Measurements from ENCODE around the gene LIN7C. TPM values are rescaled to one million over a fixed set of nuclear protein-coding genes. Genes with fewer than 3 reads are reported as not detected.

LIN7C gene
- polyA plus RNA-seq, 4 donors: 7.3 to 29.1 (median 11.3) TPM

GRCh38 chr11:27541790-27542189 lies 35.2 kb upstream of the LIN7C start:
- Histone ChIP-seq H3K27me3 (ENCODE audit: control insufficient read depth in 3 of 3, insufficient read depth in 3 of 3, low read length in 3 of 3) (no peaks in the 10 kb centered on the region), H3K4me1 (ENCODE audit: control insufficient read depth in 3 of 3, insufficient read depth in 2 of 3, low read depth in 1 of 3, low read length in 2 of 3) (no peaks in the 10 kb centered on the region), H3K27ac (ENCODE audit: low read depth in 1 of 3, low read length in 2 of 3) (no peak overlapping the region), H3K4me3 (ENCODE audit: low read depth in 1 of 3, low read length in 3 of 3) (no peak overlapping the region), H3K9me3 (ENCODE audit: control insufficient read depth in 2 of 2, insufficient read depth in 1 of 2, low read depth in 1 of 2, low read length in 1 of 2) (no peaks in the 10 kb centered on the region), H3K36me3 (ENCODE audit: control insufficient read depth in 3 of 3, insufficient read depth in 2 of 3, low read depth in 1 of 3, low read length in 3 of 3) (no peaks in the 10 kb centered on the region)
- no peak for FAIRE-seq
- WGBS, 3 donors: 79 to 99% (median 96%) methylated on average over 2 of the region's 2 CpGs
- DNase-seq: no peak

- Histone ChIP-seq H3K9me3 (ENCODE audit: control insufficient read depth in 2 of 2, insufficient read depth in 1 of 2, low read depth in 1 of 2, low read length in 1 of 2) (no peaks in the 10 kb centered on the region), H3K27ac (ENCODE audit: low read depth in 1 of 3, low read length in 2 of 3) (no peak overlapping the region), H3K36me3 (ENCODE audit: control insufficient read depth in 3 of 3, insufficient read depth in 2 of 3, low read depth in 1 of 3, low read length in 3 of 3) (no peaks in the 10 kb centered on the region), H3K27me3 (ENCODE audit: control insufficient read depth in 3 of 3, insufficient read depth in 3 of 3, low read length in 3 of 3) (no peaks in the 10 kb centered on the region), H3K4me3 (ENCODE audit: low read depth in 1 of 3, low read length in 3 of 3) (no peak overlapping the region), H3K4me1 (ENCODE audit: control insufficient read depth in 3 of 3, insufficient read depth in 2 of 3, low read depth in 1 of 3, low read length in 2 of 3) (no peaks in the 10 kb centered on the region)
- FAIRE-seq (no peak), DNase-seq (no peak)
These were observed 33.5 kb upstream of the LIN7C start for GRCh38 chr11:27540051-27540450.

GRCh38 chr11:27535103-27535502 lies 28.5 kb upstream of the LIN7C start:
- no peak overlapping the region for H3K4me3 ChIP-seq (ENCODE audit: low read depth in 1 of 3, low read length in 3 of 3)
- WGBS, 3 donors: 93 to 97% (median 94%) methylated on average over 2 of the region's 2 CpGs
- FAIRE-seq (no peak), DNase-seq (no peak)
- H3K27me3 ChIP-seq (ENCODE audit: control insufficient read depth in 3 of 3, insufficient read depth in 3 of 3, low read length in 3 of 3): no peaks in the 10 kb centered on the region
- no peak overlapping the region for H3K27ac ChIP-seq (ENCODE audit: low read depth in 1 of 3, low read length in 2 of 3)
- no peaks in the 10 kb centered on the region for H3K4me1 ChIP-seq (ENCODE audit: control insufficient read depth in 3 of 3, insufficient read depth in 2 of 3, low read depth in 1 of 3, low read length in 2 of 3)
- no peaks in the 10 kb centered on the region for H3K9me3 ChIP-seq (ENCODE audit: control insufficient read depth in 2 of 2, insufficient read depth in 1 of 2, low read depth in 1 of 2, low read length in 1 of 2)
- H3K36me3 ChIP-seq (ENCODE audit: control insufficient read depth in 3 of 3, insufficient read depth in 2 of 3, low read depth in 1 of 3, low read length in 3 of 3): no peaks in the 10 kb centered on the region

- no peak overlapping the region for H3K27ac ChIP-seq (ENCODE audit: low read depth in 1 of 3, low read length in 2 of 3)
- no peaks in the 10 kb centered on the region for H3K9me3 ChIP-seq (ENCODE audit: control insufficient read depth in 2 of 2, insufficient read depth in 1 of 2, low read depth in 1 of 2, low read length in 1 of 2)
- H3K4me1 ChIP-seq (ENCODE audit: control insufficient read depth in 3 of 3, insufficient read depth in 2 of 3, low read depth in 1 of 3, low read length in 2 of 3): no peaks in the 10 kb centered on the region
- H3K4me3 ChIP-seq (ENCODE audit: low read depth in 1 of 3, low read length in 3 of 3): no peak overlapping the region
- no peak for DNase-seq
- FAIRE-seq: no peak
- no peaks in the 10 kb centered on the region for H3K27me3 ChIP-seq (ENCODE audit: control insufficient read depth in 3 of 3, insufficient read depth in 3 of 3, low read length in 3 of 3)
- no peaks in the 10 kb centered on the region for H3K36me3 ChIP-seq (ENCODE audit: control insufficient read depth in 3 of 3, insufficient read depth in 2 of 3, low read depth in 1 of 3, low read length in 3 of 3)
- WGBS, 3 donors: 66 to 71% (median 70%) methylated on average over 4 of the region's 4 CpGs
These were observed 26.2 kb upstream of the LIN7C start for GRCh38 chr11:27532652-27533325.

GRCh38 chr11:27528712-27529111 lies 22.1 kb upstream of the LIN7C start:
- H3K27me3 ChIP-seq (ENCODE audit: control insufficient read depth in 3 of 3, insufficient read depth in 3 of 3, low read length in 3 of 3): no peaks in the 10 kb centered on the region
- H3K9me3 ChIP-seq (ENCODE audit: control insufficient read depth in 2 of 2, insufficient read depth in 1 of 2, low read depth in 1 of 2, low read length in 1 of 2): no peaks in the 10 kb centered on the region
- H3K4me1 ChIP-seq (ENCODE audit: control insufficient read depth in 3 of 3, insufficient read depth in 2 of 3, low read depth in 1 of 3, low read length in 2 of 3): no peaks in the 10 kb centered on the region
- H3K4me3 ChIP-seq (ENCODE audit: low read depth in 1 of 3, low read length in 3 of 3): no peak overlapping the region
- DNase-seq: no peak
- no peak for FAIRE-seq
- no peak overlapping the region for H3K27ac ChIP-seq (ENCODE audit: low read depth in 1 of 3, low read length in 2 of 3)
- H3K36me3 ChIP-seq (ENCODE audit: control insufficient read depth in 3 of 3, insufficient read depth in 2 of 3, low read depth in 1 of 3, low read length in 3 of 3): no peaks in the 10 kb centered on the region

- FAIRE-seq (no peak), DNase-seq (no peak)
- Histone ChIP-seq H3K27me3 (ENCODE audit: control insufficient read depth in 3 of 3, insufficient read depth in 3 of 3, low read length in 3 of 3) (no peaks in the 10 kb centered on the region), H3K27ac (ENCODE audit: low read depth in 1 of 3, low read length in 2 of 3) (no peak overlapping the region), H3K9me3 (ENCODE audit: control insufficient read depth in 2 of 2, insufficient read depth in 1 of 2, low read depth in 1 of 2, low read length in 1 of 2) (no peaks in the 10 kb centered on the region), H3K36me3 (ENCODE audit: control insufficient read depth in 3 of 3, insufficient read depth in 2 of 3, low read depth in 1 of 3, low read length in 3 of 3) (no peaks in the 10 kb centered on the region), H3K4me3 (ENCODE audit: low read depth in 1 of 3, low read length in 3 of 3) (no peak overlapping the region), H3K4me1 (ENCODE audit: control insufficient read depth in 3 of 3, insufficient read depth in 2 of 3, low read depth in 1 of 3, low read length in 2 of 3) (no peaks in the 10 kb centered on the region)
- 86 to 93% (median 88%) methylated on average over 2 of the region's 2 CpGs for WGBS, 3 donors
These were observed 20.0 kb upstream of the LIN7C start for GRCh38 chr11:27526535-27526934.

GRCh38 chr11:27525824-27526516 lies 19.4 kb upstream of the LIN7C start:
- Histone ChIP-seq H3K27me3 (ENCODE audit: control insufficient read depth in 3 of 3, insufficient read depth in 3 of 3, low read length in 3 of 3) (no peaks in the 10 kb centered on the region), H3K4me3 (ENCODE audit: low read depth in 1 of 3, low read length in 3 of 3) (no peak overlapping the region), H3K4me1 (ENCODE audit: control insufficient read depth in 3 of 3, insufficient read depth in 2 of 3, low read depth in 1 of 3, low read length in 2 of 3) (no peaks in the 10 kb centered on the region), H3K9me3 (ENCODE audit: control insufficient read depth in 2 of 2, insufficient read depth in 1 of 2, low read depth in 1 of 2, low read length in 1 of 2) (no peaks in the 10 kb centered on the region), H3K36me3 (ENCODE audit: control insufficient read depth in 3 of 3, insufficient read depth in 2 of 3, low read depth in 1 of 3, low read length in 3 of 3) (no peaks in the 10 kb centered on the region), H3K27ac (ENCODE audit: low read depth in 1 of 3, low read length in 2 of 3) (no peak overlapping the region)
- DNase-seq: no peak
- WGBS, 3 donors: 68 to 77% (median 75%) methylated on average over 4 of the region's 4 CpGs
- no peak for FAIRE-seq

GRCh38 chr11:27524155-27524554 lies 17.6 kb upstream of the LIN7C start:
- no peak overlapping the region for H3K27ac ChIP-seq (ENCODE audit: low read depth in 1 of 3, low read length in 2 of 3)
- no peaks in the 10 kb centered on the region for H3K27me3 ChIP-seq (ENCODE audit: control insufficient read depth in 3 of 3, insufficient read depth in 3 of 3, low read length in 3 of 3)
- no peaks in the 10 kb centered on the region for H3K9me3 ChIP-seq (ENCODE audit: control insufficient read depth in 2 of 2, insufficient read depth in 1 of 2, low read depth in 1 of 2, low read length in 1 of 2)
- 73 to 81% (median 76%) methylated on average over 5 of the region's 5 CpGs for whole genome bisulfite sequencing, 3 donors
- no peaks in the 10 kb centered on the region for H3K36me3 ChIP-seq (ENCODE audit: control insufficient read depth in 3 of 3, insufficient read depth in 2 of 3, low read depth in 1 of 3, low read length in 3 of 3)
- no peak for DNase-seq
- no peak overlapping the region for H3K4me3 ChIP-seq (ENCODE audit: low read depth in 1 of 3, low read length in 3 of 3)
- FAIRE-seq: no peak
- no peaks in the 10 kb centered on the region for H3K4me1 ChIP-seq (ENCODE audit: control insufficient read depth in 3 of 3, insufficient read depth in 2 of 3, low read depth in 1 of 3, low read length in 2 of 3)

GRCh38 chr11:27520226-27520625 lies 13.7 kb upstream of the LIN7C start:
- H3K4me3 ChIP-seq (ENCODE audit: low read depth in 1 of 3, low read length in 3 of 3): no peak overlapping the region
- no peaks in the 10 kb centered on the region for H3K27me3 ChIP-seq (ENCODE audit: control insufficient read depth in 3 of 3, insufficient read depth in 3 of 3, low read length in 3 of 3)
- no peaks in the 10 kb centered on the region for H3K36me3 ChIP-seq (ENCODE audit: control insufficient read depth in 3 of 3, insufficient read depth in 2 of 3, low read depth in 1 of 3, low read length in 3 of 3)
- H3K27ac ChIP-seq (ENCODE audit: low read depth in 1 of 3, low read length in 2 of 3): no peak overlapping the region
- no peaks in the 10 kb centered on the region for H3K9me3 ChIP-seq (ENCODE audit: control insufficient read depth in 2 of 2, insufficient read depth in 1 of 2, low read depth in 1 of 2, low read length in 1 of 2)
- no peak for DNase-seq
- 88 to 97% (median 90%) methylated on average over 3 of the region's 3 CpGs for WGBS, 3 donors
- FAIRE-seq: no peak
- H3K4me1 ChIP-seq (ENCODE audit: control insufficient read depth in 3 of 3, insufficient read depth in 2 of 3, low read depth in 1 of 3, low read length in 2 of 3): no peaks in the 10 kb centered on the region
